GM19324 (cell line): Measurements from ENCODE around the gene LCP1.

ENCODE experiments used
- ATAC-seq: cut with Tn5 transposase; IDR thresholded peaks from one replicate; pipeline ENCODE4 v1.9.1; 2021; ENCODE audit warnings: mild to moderate bottlenecking, moderate library complexity; ENCODE audit not compliant: unreplicated experiment, low FRiP score

Gene LCP1

DNA sequence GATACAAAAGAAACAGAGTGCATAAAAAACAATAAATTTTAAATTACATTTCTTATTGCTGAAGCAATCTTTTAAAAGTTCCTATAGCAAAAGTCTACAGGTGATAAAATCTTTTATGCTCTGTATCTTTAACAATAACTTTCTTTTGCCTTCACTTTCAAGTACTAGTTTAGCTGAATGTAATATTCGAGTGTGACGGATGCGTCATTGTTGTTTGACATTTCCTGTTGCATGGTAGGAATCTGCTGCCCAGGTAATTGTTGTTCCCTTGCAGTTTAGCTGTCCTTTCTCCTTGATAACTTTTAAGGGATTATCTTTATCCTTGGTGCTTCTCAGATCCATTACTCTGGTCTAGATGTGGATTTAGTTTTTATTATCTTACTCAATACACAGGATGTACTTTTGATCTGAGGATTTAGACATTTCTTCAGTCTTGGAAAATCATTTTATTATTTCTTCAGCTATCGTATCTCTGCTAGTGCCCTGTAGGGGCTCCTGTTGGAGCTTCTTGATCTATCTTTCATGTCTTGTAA, 75.1 kb downstream of the LCP1 start:
- no peak for ATAC-seq

DNA sequence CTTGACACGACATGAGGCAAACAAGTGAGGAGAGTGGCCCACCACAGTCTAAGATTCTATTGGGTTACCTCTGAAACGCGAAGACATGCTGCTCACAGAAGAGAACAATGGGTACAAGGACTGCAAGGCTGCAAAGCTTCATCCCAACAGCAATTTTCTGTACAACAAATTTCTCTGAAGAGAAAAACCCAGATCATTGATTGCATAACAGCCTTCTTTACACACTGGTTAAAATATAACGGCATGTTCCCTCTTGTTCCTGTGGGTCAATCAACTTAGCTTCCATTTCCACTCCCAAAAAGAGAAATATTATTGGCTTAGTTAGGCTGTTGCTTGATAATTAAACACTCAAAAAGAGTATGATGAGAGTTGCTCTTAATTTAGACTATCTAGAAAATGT, 77.1 kb downstream of the LCP1 start, which contains the start of gene CPB2:
CPB2 (minus strand) TSS at position 166 of the 400 bp plus-strand sequence; CDS start at position 142, 24 bp downstream.
- ATAC-seq, result no peak

DNA sequence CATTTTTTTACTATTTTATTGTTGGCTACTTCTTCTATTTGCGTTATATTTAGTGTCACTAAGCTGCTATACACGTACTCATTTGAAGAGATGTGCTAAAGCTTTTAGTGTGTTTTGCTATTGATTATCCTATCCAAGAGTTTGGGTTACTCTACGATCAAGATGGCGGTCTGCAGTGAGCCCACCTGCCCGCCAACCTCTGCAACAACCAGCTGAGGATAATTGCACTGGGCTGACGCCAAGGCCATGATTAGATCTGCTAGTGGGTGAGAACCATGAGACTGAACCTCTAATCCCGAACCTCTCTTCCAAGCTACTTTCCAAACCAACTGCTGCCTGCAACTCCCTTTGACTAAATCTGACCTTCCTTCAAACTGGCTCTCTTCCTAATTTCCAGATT, 78.9 kb downstream of the LCP1 start:
- no peak for ATAC-seq

DNA sequence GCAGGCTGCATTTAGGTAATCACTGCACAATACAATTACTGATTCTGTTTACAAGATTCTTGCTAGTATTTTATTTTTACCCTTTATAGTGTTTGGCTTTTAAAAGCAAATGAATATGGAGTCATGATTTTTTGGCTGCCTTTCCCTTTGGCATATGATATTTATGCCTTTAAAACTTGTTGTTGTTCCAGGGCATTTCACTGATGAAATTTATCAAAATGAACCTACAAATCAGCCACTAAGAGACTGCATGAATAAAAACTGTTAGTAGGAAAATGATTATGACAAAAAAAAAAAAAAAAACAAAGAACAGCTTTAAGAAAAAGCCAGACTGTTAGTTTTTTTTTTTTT, 79.7 kb downstream of the LCP1 start:
- no peak for ATAC-seq

DNA sequence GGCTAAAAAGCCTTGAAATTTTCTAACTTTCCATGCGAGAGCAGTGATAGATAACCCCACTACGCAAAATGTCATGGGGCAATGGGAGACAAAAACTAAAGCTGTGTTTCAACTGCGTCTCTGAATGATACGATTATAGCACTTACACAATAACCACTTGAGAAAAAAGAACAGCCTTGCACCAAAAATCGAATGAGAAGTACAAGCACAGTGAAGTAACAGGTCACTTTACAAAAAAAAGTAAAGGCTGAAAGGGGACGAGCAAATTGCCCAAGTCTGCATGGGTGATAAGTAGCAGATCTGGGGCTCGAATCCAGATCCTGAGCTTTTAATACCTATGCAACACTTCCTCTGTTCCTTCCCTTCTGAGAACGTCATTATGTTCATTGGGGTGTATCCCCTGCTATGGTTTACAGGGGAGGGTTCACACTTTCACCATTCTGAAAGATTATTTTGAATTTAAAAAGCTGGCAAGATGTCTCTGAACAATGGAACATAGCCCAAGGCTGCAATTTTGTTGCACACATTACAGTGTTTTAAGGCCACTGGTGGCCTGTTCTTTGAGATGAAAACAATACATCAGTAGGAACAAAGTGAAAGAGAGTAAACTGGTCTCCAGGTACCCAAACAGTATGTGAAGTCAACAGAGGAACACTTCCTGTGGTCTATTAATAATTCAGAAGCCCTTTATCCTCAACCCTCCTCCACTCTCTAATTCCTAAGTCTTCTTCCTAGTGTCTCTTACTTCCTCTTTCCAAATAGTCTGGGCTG, 80.3 kb downstream of the LCP1 start:
- ATAC-seq, result no peak

DNA sequence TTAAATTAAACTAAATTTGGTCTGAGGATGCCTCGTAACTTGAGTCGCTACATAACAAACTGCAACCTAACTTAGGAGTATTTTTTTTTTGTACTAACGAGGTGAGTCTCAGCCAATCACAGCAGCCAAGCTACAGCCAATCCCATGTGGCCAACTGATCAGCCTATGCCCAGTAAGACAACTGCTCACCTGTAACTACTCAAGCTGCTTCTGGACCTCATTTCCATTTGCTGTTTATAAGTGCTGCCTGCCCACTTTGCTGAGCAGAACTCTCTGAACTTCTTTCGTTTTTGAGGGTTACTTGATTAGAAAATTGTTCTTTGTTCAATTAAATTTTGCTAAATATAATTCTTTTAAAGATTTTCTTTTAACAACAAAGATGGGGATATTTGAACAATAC, 81.0 kb downstream of the LCP1 start:
- ATAC-seq, result no peak

DNA sequence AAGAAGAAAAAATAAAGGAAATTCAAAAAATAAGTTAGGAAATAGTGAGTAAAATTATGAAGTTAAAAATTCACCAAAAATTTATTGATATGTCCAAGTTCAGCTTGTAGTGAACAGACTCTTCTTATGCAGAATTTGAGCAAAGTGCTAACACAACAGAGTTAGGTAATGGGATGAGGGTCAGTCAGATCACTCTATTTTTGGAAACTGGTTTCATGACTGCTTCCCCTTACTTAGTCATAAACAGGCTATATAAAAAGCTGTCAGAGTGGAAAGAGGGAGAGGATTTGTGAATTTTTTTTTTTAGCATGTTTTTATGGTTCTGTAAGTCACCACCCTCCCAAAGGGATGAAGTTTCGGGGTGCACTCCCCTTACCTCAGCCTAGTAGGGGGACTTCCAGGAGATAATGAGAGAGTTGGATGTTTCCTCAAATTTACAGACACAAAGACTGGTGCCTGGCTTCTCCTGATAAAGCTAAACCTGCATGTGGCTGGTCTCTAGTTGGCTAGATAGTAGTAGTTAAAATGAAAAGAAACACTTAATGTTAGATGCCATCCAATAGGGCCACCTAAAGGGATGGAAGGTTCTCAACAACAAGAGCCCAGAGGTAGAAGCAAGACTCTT, 81.7 kb downstream of the LCP1 start:
- no peak for ATAC-seq

DNA sequence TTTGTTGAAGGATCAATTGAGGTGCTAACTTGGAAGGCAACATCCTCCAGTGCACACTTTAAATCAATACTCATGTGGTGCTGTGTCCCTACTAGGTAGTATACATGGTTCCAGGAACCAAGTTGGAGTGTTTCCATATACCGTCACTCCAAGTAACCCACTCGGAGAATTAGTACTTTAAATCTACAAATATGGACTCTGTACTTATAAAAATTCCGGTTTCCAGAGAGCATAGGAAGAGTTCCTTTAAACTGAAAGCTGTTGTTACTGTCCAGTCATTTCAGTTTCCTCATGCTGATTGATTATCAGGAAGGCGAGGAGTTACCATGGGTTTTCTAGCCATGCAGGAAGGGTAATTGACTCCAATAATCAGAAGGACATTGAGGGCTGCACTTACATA, 84.3 kb downstream of the LCP1 start:
- no peak for ATAC-seq

DNA sequence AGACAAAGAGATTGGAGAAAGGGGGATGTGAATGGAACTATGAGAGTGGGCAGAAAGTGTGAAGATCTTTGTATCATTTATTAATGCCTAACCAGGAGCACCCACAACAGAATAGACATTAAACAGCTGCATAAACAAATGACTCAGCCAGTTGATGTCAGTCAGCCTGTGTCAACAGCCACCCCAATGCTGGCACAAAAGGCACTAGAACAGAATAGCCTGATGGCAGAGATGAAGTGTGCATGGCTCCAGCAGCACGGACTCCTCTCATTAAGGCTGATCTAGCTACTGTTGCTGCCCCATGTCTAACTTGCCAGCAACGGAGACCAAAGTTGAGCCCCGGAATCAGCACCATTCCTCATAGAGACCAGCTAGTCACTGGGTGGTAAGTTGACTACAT, 85.0 kb downstream of the LCP1 start:
- ATAC-seq, result no peak

DNA sequence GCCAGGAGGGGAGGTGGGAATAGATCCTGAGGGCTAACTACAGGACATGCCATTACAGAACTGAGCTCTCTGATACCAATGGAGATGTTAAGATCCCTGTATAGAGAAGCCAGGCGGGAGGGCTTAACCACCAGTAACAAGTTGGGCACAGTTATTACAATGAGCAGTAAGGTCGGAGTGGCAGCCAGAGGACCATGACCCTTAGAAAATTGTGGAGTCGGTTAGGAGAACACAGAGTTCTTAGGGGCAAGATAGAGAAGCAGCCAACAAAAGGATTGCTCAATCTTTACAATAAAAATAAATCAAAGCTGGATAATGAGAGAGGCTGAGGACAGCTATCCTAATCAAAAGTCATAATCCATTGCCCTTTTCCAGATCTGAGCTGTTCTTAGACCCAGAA, 87.5 kb downstream of the LCP1 start:
- no peak for ATAC-seq

DNA sequence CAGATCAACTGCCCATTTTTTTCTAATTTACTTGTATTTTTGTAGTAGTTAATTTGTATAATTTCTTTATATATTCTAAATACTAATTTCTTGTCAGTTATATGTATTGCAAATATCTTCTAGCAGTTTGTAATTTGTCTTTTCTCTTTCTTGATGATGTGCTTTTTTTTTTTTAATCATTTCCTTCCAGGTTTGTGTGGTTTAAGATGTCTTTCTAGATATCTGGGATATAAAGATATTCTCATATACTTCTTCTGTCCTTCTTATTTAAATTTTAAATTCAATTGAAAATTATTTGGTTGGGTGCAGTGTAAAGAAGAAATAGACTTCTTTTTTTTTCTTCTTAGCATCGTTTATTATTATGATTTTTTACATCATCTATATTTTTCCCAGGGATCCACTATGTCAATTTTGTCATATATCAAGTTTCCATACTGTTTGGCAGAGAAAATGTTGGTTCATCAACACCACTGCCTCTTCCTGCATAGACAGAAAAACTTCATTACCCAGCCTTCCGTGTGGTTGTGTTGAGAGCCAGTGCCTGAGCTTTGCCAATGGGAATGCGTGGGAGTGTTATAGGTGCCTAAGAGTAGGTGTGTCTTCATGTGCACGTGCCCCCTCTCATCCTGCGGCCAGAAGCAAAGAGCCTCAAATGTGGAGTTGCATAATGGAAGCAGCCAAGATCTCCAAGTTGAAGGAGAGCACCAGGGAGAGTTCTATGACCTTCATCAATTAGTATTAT, 93.0 kb downstream of the LCP1 start:
- no peak for ATAC-seq

DNA sequence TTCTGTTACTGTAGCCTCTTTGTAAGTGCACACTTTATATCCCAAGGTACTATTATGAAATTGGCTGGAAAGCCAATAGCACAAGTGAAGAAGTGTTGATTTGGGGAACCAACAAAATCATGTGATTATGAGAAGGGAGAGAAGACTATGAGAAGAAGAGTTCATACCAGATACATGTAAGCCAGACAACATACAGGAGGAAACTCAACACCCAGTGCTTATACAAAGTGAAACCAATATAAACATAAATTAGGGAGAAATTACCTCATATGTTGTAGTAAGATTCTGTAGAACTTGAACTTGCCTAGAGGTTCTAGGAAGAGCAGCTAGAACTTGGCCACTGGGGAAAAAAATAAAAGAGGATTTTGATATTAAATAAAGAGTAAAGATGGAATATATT, 94.5 kb downstream of the LCP1 start:
- no peak for ATAC-seq

DNA sequence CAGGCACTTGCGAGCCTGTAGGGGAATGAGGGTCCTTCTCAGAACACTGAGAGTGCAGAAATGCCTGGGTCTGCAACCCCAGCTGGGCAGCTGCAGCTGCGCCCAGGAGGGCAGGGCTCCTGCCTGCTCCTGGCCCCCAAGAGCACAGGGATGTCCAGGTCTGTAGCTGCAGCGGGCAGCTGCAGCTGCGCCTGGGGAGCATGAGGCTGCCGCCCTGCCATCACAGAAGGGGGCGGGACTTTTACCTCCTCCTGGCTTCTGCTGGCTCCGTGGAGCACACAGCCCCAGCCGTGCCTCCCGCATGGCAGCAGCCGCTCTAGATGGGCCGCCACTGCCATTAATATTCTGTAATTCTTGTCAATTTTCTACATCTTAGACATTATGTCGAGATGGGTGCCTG, 95.0 kb downstream of the LCP1 start:
- ATAC-seq, result no peak

DNA sequence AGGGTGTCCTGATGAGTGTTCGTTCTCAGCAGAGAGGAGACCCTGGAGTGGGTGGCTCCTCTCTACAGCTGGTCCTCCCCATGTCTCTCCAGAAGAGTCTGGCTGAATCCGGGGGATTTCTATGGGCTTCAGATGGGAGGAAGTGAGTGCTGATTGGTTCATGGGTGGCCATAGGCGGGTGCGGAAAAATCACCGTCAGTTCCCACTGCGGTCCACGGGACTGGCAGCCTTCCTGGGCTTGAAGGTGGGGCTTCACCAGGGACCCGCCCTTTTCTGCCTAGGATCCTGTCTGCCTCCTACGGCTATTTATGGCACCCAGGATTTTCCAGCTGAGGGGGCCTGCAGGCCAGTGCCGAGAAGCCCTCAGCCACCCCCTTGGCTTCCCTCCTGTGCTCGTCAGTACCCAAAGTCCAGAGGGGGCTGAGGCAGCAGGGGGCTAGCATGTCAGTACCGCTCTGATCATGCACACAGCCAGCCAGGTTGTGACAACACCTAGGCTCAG, 95.5 kb downstream of the LCP1 start:
- ATAC-seq, result no peak

DNA sequence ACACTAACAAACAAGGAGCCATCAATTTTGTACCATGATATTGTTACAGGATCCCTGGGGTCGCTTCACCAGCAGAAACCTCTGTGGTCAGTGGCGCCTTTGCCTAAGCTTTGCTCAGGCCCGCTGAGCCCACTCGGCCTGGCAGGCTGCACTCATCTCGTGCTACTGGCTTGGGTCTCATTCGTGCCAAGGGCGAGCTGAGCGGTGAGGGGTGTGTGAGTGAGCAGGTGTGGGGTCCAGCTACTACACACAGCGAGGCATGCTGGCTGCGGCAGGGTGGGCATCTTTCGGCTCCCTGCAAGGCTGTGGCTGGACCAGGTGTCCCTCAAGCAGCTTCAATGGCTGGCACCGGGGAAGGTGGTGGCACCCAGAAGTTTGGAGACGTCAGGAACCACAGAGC, 96.2 kb downstream of the LCP1 start:
- no peak for ATAC-seq

DNA sequence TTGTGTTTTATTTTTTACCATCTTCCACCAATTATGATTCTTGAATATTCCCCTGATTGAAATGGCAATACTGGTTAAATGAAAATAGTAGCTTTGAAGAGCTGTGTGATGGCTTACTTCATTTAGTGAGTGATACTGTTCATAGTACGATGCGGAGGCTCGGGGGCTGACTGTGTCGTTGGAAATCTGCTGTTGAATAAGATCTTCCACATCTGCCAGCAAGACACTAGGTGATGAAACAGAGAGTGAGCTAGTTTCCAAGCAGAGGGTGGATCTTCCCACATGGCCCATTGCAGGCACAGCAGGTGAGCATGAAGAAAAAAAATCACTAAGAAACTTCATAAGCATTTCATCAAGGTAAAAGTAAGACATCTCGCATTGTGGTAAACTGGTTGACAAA, 99.7 kb downstream of the LCP1 start:
- ATAC-seq, result no peak

DNA sequence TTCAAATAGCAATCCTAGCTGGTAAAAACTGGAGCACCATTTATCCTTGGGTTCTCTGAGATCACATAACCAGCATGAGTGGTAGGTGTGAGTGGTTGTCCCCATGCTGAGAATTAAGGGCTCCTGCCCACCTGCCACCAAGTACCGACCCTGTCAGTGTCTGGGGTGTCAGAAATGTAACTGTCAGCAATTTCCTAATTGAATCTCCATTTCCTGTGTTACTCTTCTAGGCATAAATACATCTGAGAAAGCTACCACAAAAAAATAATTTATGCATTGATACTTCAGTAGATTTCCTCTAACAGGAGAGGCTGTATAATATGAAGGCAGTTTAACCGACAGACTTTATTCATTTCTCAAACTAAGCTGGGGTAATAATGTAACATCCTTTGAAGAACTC, 102.2 kb downstream of the LCP1 start:
- no peak for ATAC-seq

DNA sequence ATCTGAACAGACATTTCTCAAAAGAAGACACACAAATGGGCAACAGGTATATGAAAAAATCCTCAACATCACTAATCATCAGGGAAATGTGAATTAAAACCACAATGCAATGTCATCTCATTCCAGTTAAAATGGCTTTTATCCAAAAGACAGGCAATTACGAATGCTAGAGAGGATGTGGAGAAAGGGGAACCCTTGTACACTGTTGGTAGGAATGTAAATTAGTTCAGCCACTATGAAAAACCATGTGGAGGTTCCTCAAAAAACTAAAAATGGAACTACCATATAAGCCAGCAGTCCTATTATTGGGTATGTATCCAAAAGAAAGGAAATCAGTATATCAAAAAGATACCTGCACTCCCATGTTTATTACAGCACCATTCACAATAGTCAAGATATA, 104.7 kb downstream of the LCP1 start:
- no peak for ATAC-seq

DNA sequence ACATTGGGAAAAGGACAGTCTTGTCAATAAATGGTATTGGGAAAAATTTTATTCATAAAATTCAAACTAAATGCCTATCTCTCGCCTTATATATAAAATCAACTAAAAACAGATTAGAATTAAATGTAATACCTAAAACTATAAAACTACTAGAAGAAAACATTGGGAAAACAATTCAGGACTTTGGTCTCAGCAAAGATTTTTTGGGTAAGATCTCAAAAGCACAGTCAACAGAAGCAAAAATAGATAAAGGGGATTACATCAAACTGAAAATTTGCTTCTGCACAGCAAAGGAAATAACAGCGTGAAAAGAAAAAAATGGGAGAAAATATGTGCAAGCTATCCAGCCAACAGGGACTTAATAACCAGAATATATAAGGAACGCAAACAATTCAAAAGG, 105.2 kb downstream of the LCP1 start:
- no peak for ATAC-seq
